Activated naive CD4-positive, alpha-beta T cell treated with Interleukin-2 at 50 U/mL for 16 hours (primary cell): ENCODE measurements around the gene AKAP8.

ENCODE experiments used
- DNase-seq: peaks from one replicate; pipeline ENCODE4 v3.0.0-alpha.2; 2020

AKAP8 gene

GRCh38 chr19:15330801-15331418 lies 48.7 kb downstream of the AKAP8 start:
- no peak for DNase-seq

DNA sequence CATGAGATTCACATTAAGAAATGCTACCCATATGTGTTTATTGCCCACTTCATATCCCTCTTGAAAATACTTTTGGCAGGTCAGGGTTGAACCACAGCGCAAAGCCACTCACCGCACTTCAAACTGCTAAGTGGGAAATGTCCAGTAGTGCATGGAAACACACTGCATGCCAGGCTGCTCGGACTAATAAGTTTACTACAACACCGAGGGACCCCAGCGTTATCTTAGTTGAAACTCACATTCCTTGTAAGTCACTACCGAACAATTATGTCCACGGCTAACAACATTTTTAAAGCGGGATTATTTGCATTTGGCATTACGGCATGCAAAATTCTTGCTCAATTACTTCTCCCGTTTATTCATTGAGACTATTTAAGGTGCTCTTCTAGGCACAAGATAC lies 51.3 kb downstream of the AKAP8 start:
- DNase-seq, result no peak

- DNase-seq, result no peak
These were observed 54.6 kb downstream of the AKAP8 start for GRCh38 chr19:15324791-15325519.

DNA sequence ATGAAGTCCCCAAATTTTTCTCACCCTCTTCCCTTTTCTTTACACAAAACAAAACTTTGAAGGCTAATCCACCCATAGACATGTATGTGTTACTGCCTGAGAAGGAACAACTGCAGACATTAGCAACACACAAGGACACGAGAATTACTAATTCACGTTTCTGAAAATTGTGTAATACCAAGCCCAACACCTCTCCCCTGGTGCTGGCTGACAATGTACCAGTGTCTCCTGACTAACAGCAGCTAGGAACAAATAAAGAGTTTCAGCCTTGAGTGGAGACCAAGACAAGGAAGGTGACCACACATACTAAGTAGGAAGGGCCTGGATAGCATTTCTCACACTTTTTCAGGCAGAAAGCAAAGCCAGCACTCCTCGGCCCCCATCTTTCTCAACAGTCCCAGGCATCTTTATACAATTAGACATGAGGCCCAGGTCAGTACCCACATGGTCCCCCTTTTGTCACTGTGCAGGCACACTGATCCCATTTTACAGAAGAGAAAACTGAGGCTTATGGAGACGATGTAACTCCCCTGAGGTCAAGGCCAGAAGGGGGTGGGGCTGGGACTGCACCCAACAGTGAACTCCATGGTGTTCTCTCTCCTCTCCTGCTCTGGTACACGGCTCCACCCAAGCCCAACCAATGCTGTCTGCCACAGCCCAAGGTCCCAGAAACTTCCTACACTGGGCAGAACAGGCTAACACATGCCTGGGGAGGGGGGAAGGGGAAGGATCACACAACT lies 55.9 kb downstream of the AKAP8 start:
- DNase-seq, result no peak

- no peak for DNase-seq
These were observed 57.8 kb downstream of the AKAP8 start for GRCh38 chr19:15321739-15322138.

DNA sequence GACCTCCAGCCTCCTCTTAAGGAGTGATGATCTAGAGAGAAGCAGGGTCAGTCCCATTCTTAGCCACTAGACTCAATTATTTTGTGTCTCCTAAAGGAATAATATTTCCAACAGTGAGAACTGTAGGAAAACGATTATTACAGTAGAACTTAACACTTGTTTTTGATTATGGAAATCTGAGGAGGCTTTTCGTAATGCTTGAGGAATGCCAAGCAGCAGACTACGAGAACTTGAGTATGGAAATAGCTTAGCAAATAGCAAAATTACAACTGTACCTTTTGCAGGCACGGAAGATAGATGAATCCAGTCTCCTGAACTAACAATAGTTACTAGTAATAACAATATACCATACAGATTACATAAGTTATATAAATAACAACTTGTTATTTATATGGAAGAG lies 59.5 kb downstream of the AKAP8 start:
- DNase-seq, result no peak

DNA sequence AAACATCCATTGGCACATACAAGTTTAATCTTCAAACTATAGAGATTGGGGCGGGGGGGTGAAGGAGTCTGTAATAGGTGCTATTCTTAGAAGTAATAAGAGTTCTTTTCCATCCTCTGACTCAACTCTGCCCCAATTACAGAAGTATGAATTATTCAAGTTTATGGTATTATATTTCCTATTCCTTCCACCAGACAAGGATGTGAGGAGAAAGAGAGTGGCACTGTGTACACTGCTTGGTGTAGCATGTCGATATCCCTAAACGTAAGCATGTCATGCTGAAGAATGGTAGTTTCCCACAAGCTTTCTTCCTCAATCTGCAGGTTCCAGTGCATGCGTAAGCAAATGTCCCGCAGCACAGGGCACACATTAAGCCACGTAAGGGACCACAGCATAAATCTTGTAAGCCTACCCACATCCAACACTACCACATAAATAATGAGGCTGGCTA lies 61.3 kb downstream of the AKAP8 start:
- no peak for DNase-seq

- DNase-seq, result no peak
These were observed 62.1 kb downstream of the AKAP8 start for GRCh38 chr19:15317392-15318071.

DNA sequence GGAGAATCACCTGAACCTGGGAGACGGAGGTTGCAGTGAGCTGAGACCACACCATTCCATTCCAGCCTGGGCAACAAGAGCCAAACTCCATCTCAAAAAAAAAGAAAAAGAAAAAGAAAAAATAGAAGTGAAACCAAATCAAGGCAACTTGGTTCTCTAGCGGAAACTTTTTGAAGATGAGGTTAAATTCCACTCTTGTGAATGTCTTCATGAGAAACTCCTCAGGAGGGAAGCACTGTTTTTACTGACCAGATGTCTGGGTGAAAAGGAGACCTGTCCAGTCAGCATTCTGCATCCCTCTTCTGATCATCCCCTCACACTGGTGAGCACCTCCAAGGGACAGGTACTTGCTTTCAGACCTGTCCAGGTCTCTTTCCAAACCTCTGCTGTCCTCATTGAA lies 63.1 kb downstream of the AKAP8 start:
- no peak for DNase-seq

GRCh38 chr19:15315101-15315500 lies 64.5 kb downstream of the AKAP8 start:
- DNase-seq, result no peak

DNA sequence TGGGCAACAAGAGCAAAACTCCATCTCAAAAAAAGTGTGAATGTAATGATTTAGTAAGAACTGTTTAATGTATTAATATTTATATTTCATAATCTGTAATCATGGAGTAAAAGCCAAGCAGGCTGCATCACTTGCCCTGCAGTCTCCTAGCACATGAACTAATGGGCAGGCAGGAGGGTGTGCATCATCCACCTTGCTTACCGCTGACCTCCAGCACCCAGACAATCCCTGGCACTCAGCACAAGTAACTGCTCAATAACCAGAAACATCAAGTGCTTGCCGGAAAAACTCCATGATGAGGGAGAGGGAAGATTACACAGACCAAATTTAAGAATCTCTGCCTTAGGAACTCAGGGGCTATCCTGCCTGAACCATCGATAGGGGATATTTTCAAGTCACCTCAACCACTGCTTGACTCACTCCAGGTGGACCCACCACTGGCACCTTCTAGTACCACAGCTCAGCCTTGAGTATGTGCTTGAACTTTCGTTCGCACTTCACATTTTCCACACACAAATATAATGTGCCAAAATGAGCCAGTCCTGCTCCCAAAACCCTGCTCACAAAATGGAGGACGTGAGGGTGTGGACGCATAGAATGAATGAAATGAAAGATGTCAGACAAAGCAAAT lies 65.8 kb downstream of the AKAP8 start:
- DNase-seq, result no peak

DNA sequence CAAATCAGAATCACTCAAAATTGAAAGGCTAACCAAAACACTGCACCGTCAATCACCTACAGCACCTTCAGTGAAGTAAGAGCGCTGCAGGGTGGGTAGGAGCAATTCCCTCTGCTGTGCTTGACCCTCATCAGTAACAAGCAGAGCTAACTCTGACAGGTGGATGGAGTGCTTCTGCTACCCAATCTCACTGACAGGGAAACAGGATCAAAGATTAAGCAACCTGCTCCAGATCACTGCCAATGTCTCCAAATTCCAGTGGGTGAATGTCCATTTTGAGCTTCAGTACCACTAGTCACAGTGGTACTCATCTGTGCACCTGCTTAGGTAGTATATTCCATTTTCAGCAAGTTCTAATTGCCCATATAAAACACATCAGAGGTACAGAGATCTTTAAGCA lies 72.4 kb downstream of the AKAP8 start:
- DNase-seq, result no peak

GRCh38 chr19:15305582-15306334 lies 73.8 kb downstream of the AKAP8 start:
- no peak for DNase-seq

DNA sequence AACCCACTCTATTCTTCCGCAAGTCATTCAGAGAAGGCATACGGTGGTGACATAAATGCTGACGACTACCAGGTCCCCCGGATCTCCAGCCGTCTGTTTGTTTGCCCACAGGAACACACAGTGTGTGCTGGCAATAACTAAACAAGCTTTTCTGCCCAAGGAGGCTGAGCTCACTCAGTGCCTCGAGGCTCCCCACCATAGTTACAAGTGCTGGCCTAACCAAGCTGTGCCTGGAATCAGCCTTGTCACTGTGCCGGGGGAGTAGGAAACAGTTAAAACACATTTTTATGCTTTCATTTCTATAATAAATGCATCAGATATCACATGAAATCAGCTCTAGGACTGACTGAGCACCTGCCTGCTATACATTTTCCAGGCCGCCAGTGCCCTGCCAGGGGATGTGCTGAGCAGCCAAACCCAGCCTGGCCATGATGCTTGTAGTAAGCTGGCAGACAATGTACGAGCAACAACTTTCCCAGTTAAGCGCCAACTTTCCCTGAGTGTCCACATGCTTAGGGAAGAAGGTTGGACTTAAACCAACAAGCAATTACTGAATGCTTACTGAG lies 75.4 kb downstream of the AKAP8 start:
- DNase-seq, result peak; percentile 66
